HFF-Myc (cell line): ENCODE results near the gene POLRMT.

Source experiments
- DNase-seq: peaks from one replicate; pipeline ENCODE4 v3.0.0-alpha.2; 2011; ENCODE audit warnings: low read depth; ENCODE audit errors: extremely low read depth
- H3K4me3 ChIP-seq: replicated peaks from 2 replicates; pipeline ENCODE4 v1.5.1; 2011; ENCODE audit warnings: low read depth, mild to moderate bottlenecking, control low read depth, low read length
- TF ChIP-seq, protein P1 (sequence below): IDR thresholded peaks from 2 replicates; pipeline ENCODE4 v1.5.1; 2012; ENCODE audit warnings: mild to moderate bottlenecking, low read depth, low read length, control low read depth; ENCODE audit errors: missing control alignments

The POLRMT gene

DNA sequence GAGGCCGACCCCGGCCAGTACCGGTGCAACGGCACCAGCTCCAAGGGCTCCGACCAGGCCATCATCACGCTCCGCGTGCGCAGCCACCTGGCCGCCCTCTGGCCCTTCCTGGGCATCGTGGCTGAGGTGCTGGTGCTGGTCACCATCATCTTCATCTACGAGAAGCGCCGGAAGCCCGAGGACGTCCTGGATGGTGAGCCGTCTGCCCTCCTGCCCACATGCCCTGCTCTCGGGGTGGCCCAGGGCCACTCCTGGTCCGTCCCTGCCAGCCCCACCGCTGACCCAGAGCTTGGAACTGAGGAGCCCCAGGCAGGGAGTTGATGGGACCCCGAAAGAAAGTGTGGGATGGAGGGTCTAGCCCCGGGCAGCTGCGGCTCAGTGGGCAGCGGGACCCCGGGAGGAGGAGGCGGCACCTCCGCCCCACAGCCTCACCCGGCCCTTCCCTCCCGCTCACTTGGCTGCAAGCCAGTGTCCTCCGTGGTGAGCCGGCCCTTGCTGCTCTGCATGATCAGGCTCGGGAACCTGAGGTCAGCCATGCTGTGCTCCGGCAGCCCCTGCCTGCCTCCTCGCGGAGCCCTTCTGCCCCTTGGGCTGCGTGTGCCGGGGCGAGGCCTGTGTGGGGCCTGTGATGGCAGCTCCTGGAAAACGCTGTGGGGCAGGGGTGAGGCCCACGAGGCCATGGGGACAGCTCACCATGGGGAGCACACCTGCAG lies 51.8 kb downstream of the POLRMT start:
- DNase-seq, result no peak
- H3K4me3 ChIP-seq, result no peak overlapping the region
- TF ChIP-seq, protein P1, sequence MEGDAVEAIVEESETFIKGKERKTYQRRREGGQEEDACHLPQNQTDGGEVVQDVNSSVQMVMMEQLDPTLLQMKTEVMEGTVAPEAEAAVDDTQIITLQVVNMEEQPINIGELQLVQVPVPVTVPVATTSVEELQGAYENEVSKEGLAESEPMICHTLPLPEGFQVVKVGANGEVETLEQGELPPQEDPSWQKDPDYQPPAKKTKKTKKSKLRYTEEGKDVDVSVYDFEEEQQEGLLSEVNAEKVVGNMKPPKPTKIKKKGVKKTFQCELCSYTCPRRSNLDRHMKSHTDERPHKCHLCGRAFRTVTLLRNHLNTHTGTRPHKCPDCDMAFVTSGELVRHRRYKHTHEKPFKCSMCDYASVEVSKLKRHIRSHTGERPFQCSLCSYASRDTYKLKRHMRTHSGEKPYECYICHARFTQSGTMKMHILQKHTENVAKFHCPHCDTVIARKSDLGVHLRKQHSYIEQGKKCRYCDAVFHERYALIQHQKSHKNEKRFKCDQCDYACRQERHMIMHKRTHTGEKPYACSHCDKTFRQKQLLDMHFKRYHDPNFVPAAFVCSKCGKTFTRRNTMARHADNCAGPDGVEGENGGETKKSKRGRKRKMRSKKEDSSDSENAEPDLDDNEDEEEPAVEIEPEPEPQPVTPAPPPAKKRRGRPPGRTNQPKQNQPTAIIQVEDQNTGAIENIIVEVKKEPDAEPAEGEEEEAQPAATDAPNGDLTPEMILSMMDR, result no peak

DNA sequence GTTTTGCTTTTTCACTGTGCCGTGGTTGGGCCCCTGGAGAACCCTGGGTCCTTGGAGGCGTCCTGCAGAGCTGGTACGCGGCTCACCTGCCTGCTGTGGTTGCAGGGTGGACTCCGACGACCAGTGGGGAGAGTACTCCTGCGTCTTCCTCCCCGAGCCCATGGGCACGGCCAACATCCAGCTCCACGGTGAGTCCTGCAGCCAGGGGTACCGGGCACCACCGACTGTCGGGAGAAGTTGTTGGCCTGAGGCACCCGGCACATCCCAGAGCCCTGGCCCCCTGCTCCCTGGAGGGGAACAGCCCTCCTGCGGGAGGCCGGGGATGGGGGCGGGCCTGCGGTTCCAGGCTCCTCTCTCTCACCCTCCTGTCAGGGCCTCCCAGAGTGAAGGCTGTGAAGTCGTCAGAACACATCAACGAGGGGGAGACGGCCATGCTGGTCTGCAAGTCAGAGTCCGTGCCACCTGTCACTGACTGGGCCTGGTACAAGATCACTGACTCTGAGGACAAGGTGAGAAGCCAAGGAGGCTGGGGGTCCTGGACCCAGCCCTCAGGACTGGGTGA lies 53.0 kb downstream of the POLRMT start:
- H3K4me3 ChIP-seq, result no peak overlapping the region
- no peak for DNase-seq
- TF ChIP-seq, protein P1, result no peak

DNA sequence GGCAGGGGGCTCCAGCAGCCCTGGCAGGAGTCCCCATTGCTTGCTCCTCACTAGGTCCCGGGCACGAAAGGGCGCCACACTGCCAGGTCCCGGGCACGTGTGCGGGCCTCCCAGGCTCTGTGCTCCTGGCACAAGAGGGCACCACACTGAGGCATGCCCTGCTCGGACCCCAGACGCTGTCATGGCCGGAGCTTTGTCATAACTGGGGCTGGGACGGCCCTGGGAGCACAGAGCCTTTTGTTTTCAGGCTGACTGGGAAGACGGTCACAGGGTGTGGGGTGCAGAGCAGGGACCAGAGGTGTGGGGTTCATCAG lies 53.5 kb downstream of the POLRMT start:
- TF ChIP-seq, protein P1, result no peak
- no peak overlapping the region for H3K4me3 ChIP-seq
- DNase-seq, result no peak

DNA sequence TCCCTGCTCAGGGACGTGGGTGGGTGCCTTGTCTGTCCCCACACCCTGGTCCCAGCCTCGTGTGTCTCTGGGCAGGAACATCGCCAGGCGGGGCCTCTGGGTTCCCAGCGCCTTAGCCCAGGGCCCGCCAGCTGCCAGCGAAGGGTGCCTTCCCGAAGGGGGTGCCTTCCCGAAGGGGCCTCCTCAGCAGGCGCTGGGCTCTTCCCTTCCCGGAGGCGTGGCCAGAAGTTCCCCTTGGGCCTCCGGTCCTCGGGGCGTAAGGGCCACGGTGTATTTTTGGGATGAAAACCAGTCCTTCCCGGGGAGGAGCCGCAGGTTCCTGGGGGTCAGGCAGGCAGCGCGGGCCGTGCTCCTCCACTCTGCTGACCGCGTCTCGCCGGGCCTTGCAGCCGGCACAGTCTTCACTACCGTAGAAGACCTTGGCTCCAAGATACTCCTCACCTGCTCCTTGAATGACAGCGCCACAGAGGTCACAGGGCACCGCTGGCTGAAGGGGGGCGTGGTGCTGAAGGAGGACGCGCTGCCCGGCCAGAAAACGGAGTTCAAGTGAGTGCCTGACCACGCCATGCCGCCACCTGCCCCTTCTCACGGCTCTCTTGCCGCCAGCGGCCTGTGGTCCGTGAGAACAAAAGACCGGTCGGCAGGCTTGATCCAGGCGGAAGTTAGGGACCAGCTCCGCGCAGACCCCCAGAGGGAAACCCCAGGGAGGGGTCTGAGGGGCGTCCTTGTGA lies 54.1 kb downstream of the POLRMT start:
- DNase-seq, result no peak
- no peak overlapping the region for H3K4me3 ChIP-seq
- TF ChIP-seq, protein P1, result no peak

DNA sequence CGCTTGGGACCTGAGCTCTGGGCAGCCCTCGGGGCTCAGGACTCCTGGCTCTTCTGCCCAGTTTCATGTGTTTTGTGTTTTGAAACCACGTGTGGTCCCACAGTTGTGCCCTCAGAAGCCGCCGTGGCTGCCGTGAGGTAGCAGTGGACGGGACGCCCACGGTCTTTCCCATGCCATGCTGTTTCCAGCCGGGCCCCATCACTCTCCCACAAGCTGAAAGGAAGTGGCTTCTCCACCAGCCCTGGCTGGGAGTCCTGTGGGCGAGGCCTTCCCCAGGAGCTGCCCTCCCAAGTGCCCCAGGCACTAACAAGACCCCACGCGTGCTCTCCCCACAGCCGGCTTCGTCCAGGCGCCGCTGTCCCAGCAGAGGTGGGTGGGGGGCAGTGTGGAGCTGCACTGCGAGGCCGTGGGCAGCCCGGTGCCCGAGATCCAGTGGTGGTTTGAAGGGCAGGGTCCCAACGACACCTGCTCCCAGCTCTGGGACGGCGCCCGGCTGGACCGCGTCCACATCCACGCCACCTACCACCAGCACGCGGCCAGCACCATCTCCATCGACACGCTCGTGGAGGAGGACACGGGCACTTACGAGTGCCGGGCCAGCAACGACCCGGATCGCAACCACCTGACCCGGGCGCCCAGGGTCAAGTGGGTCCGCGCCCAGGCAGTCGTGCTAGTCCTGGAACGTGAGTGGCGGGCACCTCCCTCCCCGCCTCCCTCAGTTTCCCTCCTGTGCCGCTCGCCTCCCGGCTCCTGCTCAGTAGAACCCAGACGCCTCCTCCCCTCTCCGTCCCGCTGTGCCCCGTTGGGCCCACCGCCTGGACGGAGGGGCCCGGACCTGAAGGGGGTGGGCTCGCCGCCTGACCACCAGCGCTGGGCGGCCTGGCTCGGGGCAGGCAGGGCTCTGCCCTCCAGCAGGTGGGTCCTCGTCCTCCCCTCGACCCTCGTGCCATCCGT lies 55.6 kb downstream of the POLRMT start:
- TF ChIP-seq, protein P1, result no peak
- no peak overlapping the region for H3K4me3 ChIP-seq
- no peak for DNase-seq

DNA sequence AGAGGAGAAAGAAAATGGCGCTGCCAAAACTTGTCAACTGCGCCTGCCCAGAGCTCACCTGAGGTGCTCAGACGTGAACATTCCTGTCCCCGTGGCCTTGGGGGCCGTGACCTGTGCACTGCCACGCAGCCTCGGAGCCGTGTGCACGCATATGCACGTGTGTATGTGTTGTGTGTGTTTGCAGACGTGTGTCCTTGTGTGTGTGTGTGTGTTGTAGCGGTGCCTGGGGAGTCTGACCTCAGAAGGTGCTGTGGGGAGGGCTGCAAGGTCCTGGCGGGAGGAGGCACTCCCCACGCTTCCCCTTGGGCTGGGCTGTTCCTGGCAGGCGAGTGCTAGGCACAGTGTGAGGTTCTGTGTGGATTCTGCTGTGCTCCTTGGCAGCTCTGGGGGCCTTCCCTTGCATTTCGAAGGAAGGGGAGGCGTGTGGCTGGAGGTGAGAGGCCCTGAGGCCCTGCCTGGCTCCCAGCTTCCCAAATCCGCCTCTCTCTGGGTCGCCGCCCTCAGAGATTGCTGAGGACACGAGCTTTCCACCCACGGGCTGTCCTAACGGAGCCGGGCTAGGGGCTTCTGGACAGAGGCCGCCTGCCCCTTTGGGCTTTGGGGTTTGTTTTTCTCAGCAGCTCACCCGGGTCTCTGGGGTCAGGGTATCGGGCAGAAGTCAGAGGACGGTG lies 56.4 kb downstream of the POLRMT start:
- no peak for DNase-seq
- H3K4me3 ChIP-seq, result 0 out of 2 replicates have a peak overlapping the region, but pooled peaks have one; percentile 4
- TF ChIP-seq, protein P1, result no peak
